Gastroesophageal sphincter (tissue), 4 donors: Measurements from ENCODE around the gene ACTMAP. TPM values are rescaled to one million over a fixed set of nuclear protein-coding genes. Genes with fewer than 3 reads are reported as not detected.

Experiments
- ATAC-seq: fragments of 150-250 bp; one replicate; pipeline ENCODE4 v1.9.1; 2016; ENCODE audit warnings: mild to moderate bottlenecking, moderate library complexity
- H3K27ac ChIP-seq, 4 donors: fragments of 200-600 bp; sonication (generic) in 3 of 4; 1 replicate in 3 of 4; 2 replicates in 1 of 4; pipeline ENCODE4 v1.5.1; 2016 to 2019
- H3K27me3 ChIP-seq: fragments of 200-600 bp; sonication (generic); one replicate; pipeline ENCODE4 v1.5.1; 2019
- H3K36me3 ChIP-seq, 2 donors: fragments of 200-600 bp; sonication (generic); one replicate each; pipeline ENCODE4 v1.5.1; 2019; ENCODE audit warnings: control low read depth in 1 of 2
- H3K4me1 ChIP-seq, 3 donors: fragments of 200-600 bp; sonication (generic); 1 replicate in 2 of 3; 2 replicates in 1 of 3; pipeline ENCODE4 v1.5.1; 2016 to 2019; ENCODE audit warnings: control low read depth in 2 of 3
- H3K4me3 ChIP-seq, 2 donors: fragments of 200-600 bp; sonication (generic); one replicate each; pipeline ENCODE4 v1.5.1; 2019; ENCODE audit warnings: mild to moderate bottlenecking in 1 of 2, moderate library complexity in 1 of 2
- H3K9me3 ChIP-seq, 3 donors: fragments of 200-600 bp; sonication (generic); one replicate each; pipeline ENCODE4 v1.5.1; 2017 to 2019; ENCODE audit warnings: control low read depth in 2 of 3
- EP300 ChIP-seq: sonication (generic); formaldehyde crosslinking; IDR thresholded peaks from one replicate; pipeline ENCODE4 v1.6.1; 2017; ENCODE audit warnings: antibody characterized with exemption, mild to moderate bottlenecking
- POLR2A ChIP-seq, 2 donors: fragments of 450-650 bp; IDR thresholded peaks; one replicate each; pipeline ENCODE4 v1.6.1; 2017; ENCODE audit warnings: antibody characterized with exemption in 2 of 2, mild to moderate bottlenecking in 2 of 2, moderate library complexity in 1 of 2
- POLR2AphosphoS5 ChIP-seq: sonication (generic); formaldehyde crosslinking; IDR thresholded peaks from one replicate; pipeline ENCODE4 v1.6.1; 2017; ENCODE audit warnings: antibody characterized with exemption
- WGBS, 2 donors: methylation state at CpG; one replicate each; pipeline ENCODE4 v1.1.5; 2018; ENCODE audit warnings: low coverage in 1 of 2; 5-methylcytosine and 5-hydroxymethylcytosine counted together
- total RNA-seq, 4 donors: library from RNA; depleted of rRNA; stranded (reverse); fragments of >200 nt; gene quantifications; one replicate each; pipeline ENCODE4 v1.1.0, GENCODE V29; 2016
- TF ChIP-seq, protein P1 (sequence below), 4 experiments: fragments of 200-600 bp in 2 of 4; fragments of 450-650 bp in 2 of 4; sonication (generic) in 1 of 4; IDR thresholded peaks; one replicate each; pipeline ENCODE4 v1.5.1; 2017 to 2019; ENCODE audit warnings: antibody characterized with exemption in 4 of 4, mild to moderate bottlenecking in 2 of 4, moderate library complexity in 2 of 4

The ACTMAP gene
- total RNA-seq, 4 donors from 2014 or later: 0.89 to 2.4 (median 2.0) TPM

DNA sequence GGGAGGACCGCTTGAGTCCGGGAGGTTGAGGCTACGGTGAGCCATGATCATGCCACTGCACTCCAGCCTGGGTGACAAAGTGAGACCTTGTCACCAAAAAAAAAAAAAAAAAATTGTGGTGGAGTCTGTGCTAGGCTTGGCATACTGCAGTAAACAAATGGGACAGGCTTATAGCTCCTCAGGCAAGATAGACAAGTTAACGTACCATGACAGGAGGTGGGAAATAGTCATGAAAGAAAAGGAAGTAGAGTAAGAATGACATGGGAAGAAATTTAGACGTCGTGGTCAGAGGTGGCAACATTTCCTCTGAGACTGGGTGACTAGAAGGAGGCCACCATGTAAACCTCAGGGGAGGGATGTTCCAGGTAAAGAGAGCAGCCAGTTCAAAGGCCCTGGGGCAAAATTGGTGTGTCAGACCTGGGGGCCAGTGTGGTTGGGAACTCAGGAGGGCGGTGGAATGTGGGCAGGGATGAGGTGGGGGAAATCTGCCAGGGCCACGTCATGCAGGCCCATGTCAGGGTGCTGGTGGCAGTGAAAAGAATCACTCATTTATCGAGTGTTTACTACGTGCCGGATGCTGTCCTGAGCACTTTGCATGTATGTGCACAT lies 6.3 kb upstream of the ACTMAP start:
- Histone ChIP-seq H3K9me3 (no peaks in the 10 kb centered on the region), H3K36me3 (peaks cover 0 to 65% of the 10 kb centered on the region in 2 donors), H3K27ac (no peak overlapping the region), H3K27me3 (no peaks in the 10 kb centered on the region), H3K4me1 (peaks cover 0 to 57% (median 28%) of the 10 kb centered on the region in 3 donors), H3K4me3 (no peak overlapping the region)
- TF ChIP-seq POLR2A (IDR thresholded peaks at IDR 0.05) (no peak), EP300 (no peak), POLR2AphosphoS5 (no peak)
- TF ChIP-seq, protein P1, sequence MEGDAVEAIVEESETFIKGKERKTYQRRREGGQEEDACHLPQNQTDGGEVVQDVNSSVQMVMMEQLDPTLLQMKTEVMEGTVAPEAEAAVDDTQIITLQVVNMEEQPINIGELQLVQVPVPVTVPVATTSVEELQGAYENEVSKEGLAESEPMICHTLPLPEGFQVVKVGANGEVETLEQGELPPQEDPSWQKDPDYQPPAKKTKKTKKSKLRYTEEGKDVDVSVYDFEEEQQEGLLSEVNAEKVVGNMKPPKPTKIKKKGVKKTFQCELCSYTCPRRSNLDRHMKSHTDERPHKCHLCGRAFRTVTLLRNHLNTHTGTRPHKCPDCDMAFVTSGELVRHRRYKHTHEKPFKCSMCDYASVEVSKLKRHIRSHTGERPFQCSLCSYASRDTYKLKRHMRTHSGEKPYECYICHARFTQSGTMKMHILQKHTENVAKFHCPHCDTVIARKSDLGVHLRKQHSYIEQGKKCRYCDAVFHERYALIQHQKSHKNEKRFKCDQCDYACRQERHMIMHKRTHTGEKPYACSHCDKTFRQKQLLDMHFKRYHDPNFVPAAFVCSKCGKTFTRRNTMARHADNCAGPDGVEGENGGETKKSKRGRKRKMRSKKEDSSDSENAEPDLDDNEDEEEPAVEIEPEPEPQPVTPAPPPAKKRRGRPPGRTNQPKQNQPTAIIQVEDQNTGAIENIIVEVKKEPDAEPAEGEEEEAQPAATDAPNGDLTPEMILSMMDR (IDR thresholded peaks at IDR 0.05): no peak
- WGBS, 2 donors: 80 to 83% methylated on average over 2 to 7 of the region's 11 CpGs
- no peak for ATAC-seq

DNA sequence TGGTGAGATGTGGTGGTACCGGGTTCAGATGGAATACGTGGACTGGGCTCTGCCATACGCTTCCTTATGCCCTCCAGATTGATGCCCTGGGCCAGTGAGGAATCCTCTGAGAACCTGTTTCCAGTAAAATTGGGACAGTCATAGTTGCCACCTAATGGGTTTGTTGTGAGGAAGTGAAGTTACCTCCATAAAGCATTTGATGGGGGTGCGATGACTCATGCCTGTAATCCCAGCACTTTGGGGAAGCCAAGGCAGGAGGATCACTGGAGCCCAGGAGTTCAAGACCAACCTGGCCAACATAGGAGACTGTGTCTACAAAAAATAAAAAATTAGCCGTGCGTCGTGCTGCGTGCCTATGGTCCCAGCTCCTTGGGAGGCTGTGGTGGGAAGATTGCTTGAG lies 5.5 kb upstream of the ACTMAP start:
- ATAC-seq: no peak
- Histone ChIP-seq H3K36me3 (peaks cover 0 to 57% of the 10 kb centered on the region in 2 donors), H3K27me3 (no peaks in the 10 kb centered on the region), H3K9me3 (no peaks in the 10 kb centered on the region), H3K27ac (no peak overlapping the region), H3K4me3 (no peak overlapping the region), H3K4me1 (peaks cover 0 to 57% (median 28%) of the 10 kb centered on the region in 3 donors)
- WGBS, 2 donors: 99 to 100% methylated on average over 4 to 8 of the region's 8 CpGs
- no peak for TF ChIP-seq EP300
- TF ChIP-seq POLR2AphosphoS5: no peak
- TF ChIP-seq, protein P1 (IDR thresholded peaks at IDR 0.05): no peak
- TF ChIP-seq POLR2A (IDR thresholded peaks at IDR 0.05): no peak

DNA sequence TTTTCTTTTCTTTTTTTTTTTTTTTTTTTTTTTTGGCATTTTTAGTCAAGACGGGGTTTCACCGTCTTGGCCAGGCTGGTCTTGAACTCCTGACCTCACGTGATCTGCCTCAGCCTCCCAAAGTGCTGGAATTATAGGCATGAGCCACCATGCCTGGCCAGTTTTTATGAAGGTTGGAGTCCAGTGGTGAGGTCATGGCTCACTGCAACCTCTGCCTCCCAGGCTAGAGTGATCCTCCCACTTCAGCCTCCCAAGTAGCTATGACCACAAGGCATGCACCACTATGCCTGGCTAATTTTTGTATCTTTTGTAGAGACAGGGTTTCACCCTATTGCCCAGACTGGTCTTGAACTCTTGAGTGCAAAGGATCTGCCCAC lies 5.0 kb upstream of the ACTMAP start:
- ATAC-seq: no peak
- H3K27ac ChIP-seq: no peak overlapping the region
- no peak overlapping the region for H3K4me3 ChIP-seq
- no peaks in the 10 kb centered on the region for H3K27me3 ChIP-seq
- H3K4me1 ChIP-seq: peaks cover 0 to 57% (median 28%) of the 10 kb centered on the region in 3 donors
- peaks cover 0 to 51% of the 10 kb centered on the region in 2 donors for H3K36me3 ChIP-seq
- 100% methylated on average over 1 of the region's 3 CpGs; no CpG with 5 or more reads in 1 of the 2 donors for WGBS, 2 donors
- TF ChIP-seq POLR2A (IDR thresholded peaks at IDR 0.05) (no peak), POLR2AphosphoS5 (no peak), EP300 (no peak)
- TF ChIP-seq, protein P1 (IDR thresholded peaks at IDR 0.05): no peak
- no peaks in the 10 kb centered on the region for H3K9me3 ChIP-seq

GRCh38 chr19:40754611-40755247 lies 4.5 kb upstream of the ACTMAP start:
- Histone ChIP-seq H3K4me3 (no peak overlapping the region), H3K36me3 (peaks cover 0 to 46% of the 10 kb centered on the region in 2 donors)
- TF ChIP-seq POLR2A (IDR thresholded peaks at IDR 0.05): no peak
- TF ChIP-seq, protein P1 (IDR thresholded peaks at IDR 0.05): no peak

More at GRCh38 chr19:40754611-40755247, 4.5 kb upstream of the ACTMAP start:
- H3K9me3 ChIP-seq: no peaks in the 10 kb centered on the region
- H3K27ac ChIP-seq: peak overlapping the region in 2 of 4 donors; percentile 8 to 49
- ATAC-seq: no peak
- peaks cover 0 to 60% (median 28%) of the 10 kb centered on the region in 3 donors for H3K4me1 ChIP-seq
- no peaks in the 10 kb centered on the region for H3K27me3 ChIP-seq
- 73 to 80% methylated on average over 4 to 7 of the region's 9 CpGs for WGBS, 2 donors
